Stomach (tissue), 9 donors: ENCODE measurements around the gene AKR1C8. TPM values are rescaled to one million over a fixed set of nuclear protein-coding genes. Genes with fewer than 3 reads are reported as not detected.
"Not testable (repeated sequence)": the region's sequence is repeated elsewhere in the genome, so short reads cannot be mapped to it uniquely, and the experiment has no call there.

Experiments used
- DNase-seq, 2 donors: peaks; one replicate each; pipeline versions ENCODE4 v3.0.0 to v3.0.0-alpha.2; 2013 to 2019
- H3K27ac ChIP-seq, 5 donors: fragments of 200-600 bp in 4 of 5; sonication (generic) in 4 of 5; one replicate each; pipeline ENCODE4 v1.5.1; 2013 to 2019; ENCODE audit warnings: mild to moderate bottlenecking in 1 of 5, moderate library complexity in 1 of 5
- H3K27me3 ChIP-seq, 3 donors: fragments of 200-600 bp; sonication (generic); one replicate each; pipeline ENCODE4 v1.5.1; 2017 to 2019; ENCODE audit warnings: mixed run types in 1 of 3
- H3K36me3 ChIP-seq, 4 donors: fragments of 200-600 bp; sonication (generic); 1 replicate in 3 of 4; 2 replicates in 1 of 4; pipeline ENCODE4 v1.5.1; 2016 to 2019
- H3K4me1 ChIP-seq, 4 donors: fragments of 200-600 bp; sonication (generic); one replicate each; pipeline ENCODE4 v1.5.1; 2016 to 2019
- H3K4me3 ChIP-seq, 4 donors: fragments of 200-600 bp; sonication (generic) in 3 of 4; one replicate each; pipeline ENCODE4 v1.5.1; 2016 to 2019; ENCODE audit warnings: mild to moderate bottlenecking in 1 of 4
- H3K9me3 ChIP-seq, 4 donors: fragments of 200-600 bp; sonication (generic); one replicate each; pipeline ENCODE4 v1.5.1; 2016 to 2019
- CTCF ChIP-seq, 7 experiments: fragments of 450-650 bp in 4 of 7; fragments of 200-600 bp in 3 of 7; sonication (generic) in 3 of 7; IDR thresholded peaks; one replicate each; pipeline ENCODE4 v1.5.1; 2016 to 2019; ENCODE audit warnings: antibody characterized with exemption in 7 of 7, control low read depth in 2 of 7, mild to moderate bottlenecking in 1 of 7
- EP300 ChIP-seq: sonication (generic); formaldehyde crosslinking; IDR thresholded peaks from one replicate; pipeline ENCODE4 v1.6.1; 2017; ENCODE audit warnings: antibody characterized with exemption
- POLR2A ChIP-seq, 4 donors: fragments of 450-650 bp; IDR thresholded peaks; one replicate each; pipeline ENCODE4 v1.6.1; 2016; ENCODE audit warnings: antibody characterized with exemption in 4 of 4, control low read depth in 2 of 4, mild to moderate bottlenecking in 1 of 4, moderate library complexity in 1 of 4
- POLR2AphosphoS5 ChIP-seq, 3 donors: sonication (generic); formaldehyde crosslinking; IDR thresholded peaks; one replicate each; pipeline ENCODE4 v1.6.1; 2016; ENCODE audit warnings: antibody characterized with exemption in 3 of 3
- WGBS, 5 donors: extraction: QIAGEN DNeasy Blood & Tissue Kit in 3 of 5; methylation state at CpG; one replicate each; pipeline versions ENCODE4 v1.1.5 to v1.1.7; 2013 to 2018; 5-methylcytosine and 5-hydroxymethylcytosine counted together
- intact Hi-C: fragments of 100-400 bp; cut with DNase I; formaldehyde crosslinking; loops from one replicate; pipeline ENCODE4 v1.15.1; 2023; ENCODE audit warnings: low total_unique reads
- polyA plus RNA-seq, 3 donors: library from polyadenylated mRNA; stranded (reverse); fragments of 200-250 nt; gene quantifications; one replicate each; pipeline ENCODE4 v1.2.3, GENCODE V29; 2013
- total RNA-seq, 5 donors: library from RNA; depleted of rRNA; stranded (reverse); fragments of >200 nt; gene quantifications; one replicate each; pipeline versions ENCODE4 v1.1.0 to v1.2.3, GENCODE V29; 2014 to 2016
- donor health status: healthy with polysubstance abuse.
- donor health status: Bipolar disorder and iron deficiency.
- donor health status: healthy.

AKR1C8 gene
- total and polyA plus RNA-seq, 8 donors, result not detected

DNA sequence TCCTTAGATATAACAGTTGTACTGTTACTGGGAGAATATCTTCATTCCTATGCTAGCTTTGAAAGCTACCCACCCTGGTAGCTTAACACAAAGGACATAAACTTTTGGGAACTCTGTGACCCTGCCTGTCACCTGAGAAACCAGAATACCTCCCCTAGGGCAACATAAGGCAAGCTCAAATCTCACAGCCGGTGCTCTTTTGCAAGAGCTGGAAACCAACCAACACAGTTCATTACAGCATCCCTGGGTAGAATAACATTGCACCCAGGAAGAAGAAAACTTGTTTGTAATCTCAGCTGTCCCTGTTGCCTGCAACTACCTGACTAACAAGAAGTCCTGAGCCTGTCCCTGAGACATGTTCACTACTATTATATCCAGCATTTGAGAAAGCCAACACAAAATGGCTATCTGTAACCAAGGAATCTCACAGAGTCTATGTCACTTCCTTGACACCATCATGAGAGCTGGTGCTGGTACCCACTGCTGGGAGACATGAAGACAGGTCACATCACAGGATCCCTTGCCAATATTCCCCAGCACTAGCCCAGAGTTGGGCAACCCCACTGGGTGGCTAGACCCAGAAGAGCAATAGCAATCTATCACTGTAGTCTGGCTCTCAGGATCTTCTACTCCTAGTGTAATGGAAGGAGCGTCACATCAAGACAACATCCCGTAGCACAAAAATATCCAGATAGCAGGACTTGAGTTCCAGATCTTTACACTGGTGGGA, 59.5 kb downstream of the AKR1C8 start:
- Histone ChIP-seq H3K27me3 (no peaks in the 10 kb centered on the region), H3K4me1 (no peaks in the 10 kb centered on the region), H3K9me3 (peaks cover 0 to 10% (median 2%) of the 10 kb centered on the region in 4 donors), H3K27ac (no peak overlapping the region), H3K36me3 (no peaks in the 10 kb centered on the region), H3K4me3 (no peak overlapping the region)
- intact Hi-C loops, result no loop called here
- 78 to 95% (median 93%) methylated on average over 3 of the region's 3 CpGs for whole genome bisulfite sequencing, 5 donors
- TF ChIP-seq EP300 (no peak), POLR2A (IDR thresholded peaks at IDR 0.05) (no peak), CTCF (IDR thresholded peaks at IDR 0.05) (no peak), POLR2AphosphoS5 (IDR thresholded peaks at IDR 0.05) (no peak)
- DNase-seq, result no peak

DNA sequence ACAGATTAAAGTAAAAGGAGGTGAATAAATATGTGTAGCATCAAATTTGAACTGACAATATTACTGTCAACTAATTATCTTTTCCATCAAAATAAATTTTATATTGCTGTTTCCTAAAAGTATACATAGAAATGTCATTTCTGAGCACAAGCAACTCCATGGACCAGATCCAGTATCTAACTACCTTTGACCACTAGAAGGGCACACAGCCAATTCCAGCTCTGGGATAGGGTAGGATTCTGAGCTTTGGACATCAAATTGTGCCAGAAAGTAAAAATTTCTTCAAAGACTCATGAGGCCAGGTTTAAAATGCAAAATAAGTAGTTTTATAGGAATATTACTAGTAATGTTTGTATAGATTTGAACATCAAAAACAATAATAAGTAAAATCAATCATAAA, 61.1 kb downstream of the AKR1C8 start:
- TF ChIP-seq EP300, result no peak
- no peak for TF ChIP-seq POLR2A (IDR thresholded peaks at IDR 0.05)
- no peak for TF ChIP-seq POLR2AphosphoS5 (IDR thresholded peaks at IDR 0.05)
- no peak for TF ChIP-seq CTCF (IDR thresholded peaks at IDR 0.05)
- Histone ChIP-seq H3K4me1 (no peaks in the 10 kb centered on the region), H3K4me3 (no peak overlapping the region), H3K27me3 (no peaks in the 10 kb centered on the region), H3K27ac (no peak overlapping the region), H3K9me3 (peaks cover 0 to 20% (median 2%) of the 10 kb centered on the region in 4 donors), H3K36me3 (no peaks in the 10 kb centered on the region)
- intact Hi-C loops, result no loop called here
- DNase-seq, result no peak

- H3K27me3 ChIP-seq, H3K27ac ChIP-seq, intact Hi-C loops, H3K4me1 ChIP-seq, H3K36me3 ChIP-seq, H3K9me3 ChIP-seq, H3K4me3 ChIP-seq, DNase-seq: not testable (repeated sequence)
- WGBS, 5 donors, result 84 to 93% (median 91%) methylated on average over 5 of the region's 5 CpGs
Measured at GRCh38 chr10:5119997-5120396, 65.0 kb downstream of the AKR1C8 start.

GRCh38 chr10:5117026-5117425, 67.9 kb downstream of the AKR1C8 start:
- Histone ChIP-seq H3K4me3 (no peak overlapping the region), H3K27ac (no peak overlapping the region), H3K27me3 (no peaks in the 10 kb centered on the region), H3K36me3 (no peaks in the 10 kb centered on the region), H3K9me3 (peaks cover 0 to 10% (median 2%) of the 10 kb centered on the region in 4 donors), H3K4me1 (no peaks in the 10 kb centered on the region)
- 45 to 73% (median 72%) methylated on average over 3 of the region's 3 CpGs for WGBS, 5 donors
- intact Hi-C loops, result no loop called here
- TF ChIP-seq POLR2AphosphoS5 (IDR thresholded peaks at IDR 0.05) (no peak), EP300 (no peak), CTCF (IDR thresholded peaks at IDR 0.05) (no peak), POLR2A (IDR thresholded peaks at IDR 0.05) (no peak)
- no peak for DNase-seq

GRCh38 chr10:5116621-5117020, 68.3 kb downstream of the AKR1C8 start:
- DNase-seq, result no peak
- intact Hi-C loops, result no loop called here
- Histone ChIP-seq H3K4me3 (no peak overlapping the region), H3K9me3 (peaks cover 0 to 10% (median 2%) of the 10 kb centered on the region in 4 donors), H3K36me3 (no peaks in the 10 kb centered on the region), H3K27me3 (no peaks in the 10 kb centered on the region), H3K27ac (no peak overlapping the region), H3K4me1 (no peaks in the 10 kb centered on the region)
- TF ChIP-seq CTCF (IDR thresholded peaks at IDR 0.05), result no peak
- no peak for TF ChIP-seq EP300
- no peak for TF ChIP-seq POLR2A (IDR thresholded peaks at IDR 0.05)
- no peak for TF ChIP-seq POLR2AphosphoS5 (IDR thresholded peaks at IDR 0.05)
- WGBS, 5 donors, result 67 to 89% (median 83%) methylated on average over 5 of the region's 5 CpGs

DNA sequence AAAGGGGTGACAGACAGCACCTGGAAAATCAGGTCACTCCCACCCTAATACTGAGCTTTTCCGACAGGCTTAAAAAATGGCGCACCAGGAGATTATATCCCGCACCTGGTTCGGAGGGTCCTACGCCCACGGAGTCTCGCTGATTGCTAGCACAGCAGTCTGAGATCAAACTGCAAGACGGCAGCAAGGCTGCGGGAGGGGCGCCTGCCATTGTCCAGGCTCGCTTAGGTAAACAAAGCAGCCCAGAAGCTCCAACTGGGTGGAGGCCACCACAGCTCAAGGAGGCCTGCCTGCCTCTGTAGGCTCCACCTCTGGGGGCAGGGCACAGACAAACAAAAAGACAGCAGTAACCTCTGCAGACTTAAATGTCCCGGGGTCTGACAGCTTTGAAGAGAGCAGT, 75.1 kb downstream of the AKR1C8 start:
- H3K36me3 ChIP-seq, result peaks cover 0 to 34% (median 30%) of the 10 kb centered on the region in 4 donors
- H3K9me3 ChIP-seq, DNase-seq, H3K4me3 ChIP-seq, intact Hi-C loops, H3K27ac ChIP-seq, H3K27me3 ChIP-seq, H3K4me1 ChIP-seq: not testable (repeated sequence)
- WGBS, 5 donors, result 79 to 98% (median 89%) methylated on average over 5 to 12 of the region's 12 CpGs
